NCI-H748 (cell line): Measurements from ENCODE around the gene NOTCH2NLA.
"Not testable (repeated sequence)": the region's sequence is repeated elsewhere in the genome, so short reads cannot be mapped to it uniquely, and the experiment has no call there.

ENCODE experiments used
- DNase-seq: peaks from one replicate; lab custom pipeline; 2025; ENCODE audit not compliant: unreplicated experiment; lab: John Stamatoyannopoulos, UW

NOTCH2NLA gene

DNA sequence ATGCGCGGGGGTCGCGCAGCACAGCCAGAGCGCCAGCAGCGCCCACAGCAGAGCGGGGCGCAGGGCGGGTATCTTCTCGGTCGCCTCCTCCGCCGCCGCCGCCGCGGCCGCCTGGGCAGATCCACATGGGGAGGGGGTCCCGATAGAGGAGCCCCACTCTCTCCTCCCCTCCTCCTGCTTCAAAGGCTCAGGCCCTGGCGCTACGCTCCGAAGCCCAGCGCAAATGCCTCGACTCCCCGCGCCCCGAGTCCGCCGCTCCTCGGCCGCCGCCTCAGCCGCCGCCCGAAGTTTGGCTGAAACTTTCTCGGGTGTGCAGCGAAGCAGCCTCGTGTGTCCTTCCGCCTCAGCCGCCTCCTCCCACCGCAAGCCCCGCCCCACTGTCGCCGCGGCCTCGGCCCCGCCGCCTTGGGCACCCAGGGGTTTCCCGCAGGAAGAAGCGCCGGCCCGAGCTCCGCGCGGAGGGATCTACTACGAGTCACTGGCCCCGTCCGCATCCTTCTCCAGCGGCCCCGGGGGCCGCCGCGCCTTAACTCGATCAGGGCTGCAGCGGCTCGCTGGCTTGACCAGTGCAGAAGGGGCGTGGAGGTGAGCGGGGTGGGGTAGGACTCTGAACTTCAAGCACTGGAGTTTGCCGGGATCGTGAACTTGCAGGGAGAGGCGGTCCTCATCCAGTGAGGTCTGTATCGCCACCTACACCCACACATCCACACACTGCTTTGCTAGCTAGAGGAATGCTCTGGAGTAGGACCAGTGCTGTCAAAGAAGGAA is at the start of gene NOTCH2NLA:
TSS of gene NOTCH2NLA (minus strand) at position 312 of the 768 bp plus-strand sequence. CDS start 39,684 bp downstream, outside the sequence.
- DNase-seq, result not testable (repeated sequence)

DNA sequence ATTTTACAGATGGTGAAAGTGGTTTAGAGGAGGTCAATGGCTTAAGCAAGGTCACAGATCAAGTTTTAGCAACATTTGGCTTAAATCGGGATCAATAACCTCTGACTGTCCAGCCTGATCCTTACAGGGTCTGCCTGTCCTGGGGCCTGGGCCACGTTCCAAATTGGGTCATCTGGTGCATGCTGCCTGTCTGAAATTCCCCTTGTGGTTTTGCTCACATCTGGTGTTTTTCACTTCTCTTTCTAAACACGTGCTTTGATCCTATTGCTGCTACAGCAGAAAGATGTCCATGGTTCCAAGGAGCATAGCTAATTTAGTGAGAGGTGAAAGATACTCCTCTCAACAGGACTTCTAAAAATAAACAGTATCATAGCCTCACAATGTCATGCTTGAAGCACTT is 49.5 kb upstream of the NOTCH2NLA start:
- DNase-seq, result not testable (repeated sequence)

DNA sequence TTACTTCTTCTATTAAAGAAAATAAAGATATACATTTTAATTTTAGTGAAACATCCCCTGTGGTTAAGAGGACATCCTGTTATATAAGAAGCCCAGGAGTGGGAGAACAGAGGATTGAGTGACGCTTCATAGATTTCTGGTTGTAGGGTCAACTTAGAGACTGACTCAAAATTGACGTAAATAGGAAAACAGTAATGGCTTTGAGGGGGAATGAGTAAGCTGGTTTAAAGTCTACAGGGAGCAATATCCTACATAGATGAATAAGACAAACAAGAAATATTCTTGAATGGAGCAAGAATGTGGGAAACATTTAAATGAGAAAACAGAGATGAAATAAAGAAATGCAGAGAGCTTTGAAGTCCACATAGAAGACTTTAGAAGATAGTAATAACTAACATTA is 48.3 kb upstream of the NOTCH2NLA start:
- DNase-seq, result not testable (repeated sequence)

DNA sequence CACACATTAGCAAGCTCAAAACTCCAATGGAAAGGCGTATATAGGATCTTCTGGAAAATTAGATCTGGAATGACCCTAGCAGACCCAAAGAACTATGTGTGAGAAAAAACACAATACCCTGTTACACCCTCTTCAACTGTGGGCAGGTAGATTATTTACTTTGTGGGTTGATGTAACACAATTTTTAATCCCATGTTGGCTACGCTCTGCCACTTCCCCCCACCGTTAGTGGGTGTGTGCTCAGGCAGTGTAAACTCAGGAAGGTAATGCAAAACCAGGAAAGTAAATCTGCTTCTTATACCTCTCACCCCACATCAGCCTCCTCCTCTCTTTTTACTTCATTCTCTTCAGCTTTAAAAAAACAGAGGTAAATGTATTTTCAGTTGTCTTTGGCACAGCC is 45.3 kb upstream of the NOTCH2NLA start:
- DNase-seq, result not testable (repeated sequence)

- DNase-seq, result not testable (repeated sequence)
Measured at GRCh38 chr1:146273194-146273593, 44.4 kb upstream of the NOTCH2NLA start.

- DNase-seq, result not testable (repeated sequence)
Measured at GRCh38 chr1:146272734-146273133, 43.9 kb upstream of the NOTCH2NLA start.

DNA sequence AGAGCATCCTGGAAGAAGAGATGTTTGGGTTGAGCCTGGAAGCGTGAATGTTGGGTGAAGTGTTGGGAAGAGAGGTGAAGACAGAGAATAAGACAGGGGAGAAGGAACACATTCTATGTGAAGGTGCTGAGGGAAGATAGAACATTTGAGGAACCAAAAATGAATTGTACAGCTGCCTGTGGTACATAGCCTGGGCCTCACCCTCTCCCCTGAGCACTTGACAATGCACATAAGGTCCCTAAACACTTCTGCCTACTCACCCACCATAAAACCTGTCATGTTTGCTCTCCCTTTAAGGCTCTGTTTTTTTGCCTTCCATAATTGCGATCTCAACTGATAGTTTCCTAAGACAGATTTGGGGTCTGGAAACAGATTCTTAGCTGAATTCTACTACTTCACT is 43.2 kb upstream of the NOTCH2NLA start:
- DNase-seq, result not testable (repeated sequence)

GRCh38 chr1:146270129-146270528 is 41.3 kb upstream of the NOTCH2NLA start:
- DNase-seq, result not testable (repeated sequence)

DNA sequence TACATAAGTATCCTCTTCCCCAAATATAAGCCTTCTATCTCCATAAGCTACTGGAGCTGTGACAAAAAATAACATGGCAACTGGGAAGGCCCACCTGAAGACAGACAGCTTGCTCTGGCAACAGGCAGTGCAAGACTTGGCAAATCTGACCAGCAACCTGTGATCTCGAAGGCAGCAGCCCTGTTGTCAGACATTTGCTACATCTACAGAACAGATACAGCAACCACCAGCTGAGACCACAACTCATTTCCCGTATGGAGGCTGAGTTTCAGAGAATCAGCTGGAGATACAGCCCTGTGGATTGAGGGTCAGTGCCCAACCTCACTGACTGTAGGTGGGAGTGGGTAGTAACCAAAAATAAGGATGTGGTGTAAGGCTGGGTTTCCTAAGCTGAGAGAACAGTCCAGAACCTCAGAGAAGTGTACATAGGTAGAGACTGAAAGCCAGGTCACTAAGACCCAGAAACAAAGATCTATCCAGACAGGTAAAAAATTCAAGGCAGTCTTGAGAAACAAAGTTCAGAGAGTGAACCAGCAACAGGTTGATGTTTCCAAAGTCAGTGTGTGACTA is 37.4 kb upstream of the NOTCH2NLA start:
- not testable (repeated sequence) for DNase-seq

DNA sequence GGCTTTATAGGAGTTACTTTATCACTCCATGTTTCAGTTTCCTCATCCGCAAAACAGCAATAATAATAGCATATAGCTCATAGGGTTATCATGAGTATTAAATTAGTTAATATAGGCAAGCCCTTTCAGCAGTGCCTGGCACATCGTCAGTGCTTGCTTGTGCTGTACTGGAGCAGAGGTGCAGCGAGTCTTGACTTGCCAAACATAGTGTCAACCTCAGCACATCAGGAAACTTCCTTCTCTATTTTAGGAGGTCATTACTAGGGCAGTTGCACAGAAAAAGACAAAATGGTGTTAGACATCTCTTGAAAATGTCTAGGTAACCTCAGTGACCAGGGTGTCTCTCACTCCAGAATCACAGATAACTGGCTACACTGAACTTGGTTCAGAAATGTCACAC is 35.9 kb upstream of the NOTCH2NLA start:
- not testable (repeated sequence) for DNase-seq

- not testable (repeated sequence) for DNase-seq
Measured at GRCh38 chr1:146260006-146260730, 31.3 kb upstream of the NOTCH2NLA start.

GRCh38 chr1:146257992-146258552 is 29.3 kb upstream of the NOTCH2NLA start:
- DNase-seq, result not testable (repeated sequence)

- not testable (repeated sequence) for DNase-seq
Measured at GRCh38 chr1:146254569-146255197, 25.9 kb upstream of the NOTCH2NLA start.

- DNase-seq, result not testable (repeated sequence)
Measured at GRCh38 chr1:146253249-146253855, 24.5 kb upstream of the NOTCH2NLA start.

DNA sequence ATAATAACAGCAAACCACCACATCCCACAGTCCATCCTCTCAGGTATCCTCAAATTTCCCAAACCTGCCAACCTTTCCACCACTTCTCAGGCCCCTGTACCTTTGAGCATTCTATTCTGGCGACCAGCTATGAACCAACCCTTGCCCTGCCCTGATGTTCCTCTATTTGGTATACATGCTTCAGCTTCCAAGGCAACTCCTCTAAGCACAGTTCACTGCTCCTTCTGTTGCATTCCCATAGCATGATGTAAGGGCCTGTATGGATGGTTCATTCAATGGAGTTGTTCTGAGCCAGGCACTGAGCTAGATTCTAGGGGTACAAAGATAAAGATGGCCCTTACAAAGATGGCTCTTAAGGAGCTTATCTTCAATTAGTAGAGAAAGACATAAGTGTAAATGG is 22.7 kb upstream of the NOTCH2NLA start:
- DNase-seq, result not testable (repeated sequence)

DNA sequence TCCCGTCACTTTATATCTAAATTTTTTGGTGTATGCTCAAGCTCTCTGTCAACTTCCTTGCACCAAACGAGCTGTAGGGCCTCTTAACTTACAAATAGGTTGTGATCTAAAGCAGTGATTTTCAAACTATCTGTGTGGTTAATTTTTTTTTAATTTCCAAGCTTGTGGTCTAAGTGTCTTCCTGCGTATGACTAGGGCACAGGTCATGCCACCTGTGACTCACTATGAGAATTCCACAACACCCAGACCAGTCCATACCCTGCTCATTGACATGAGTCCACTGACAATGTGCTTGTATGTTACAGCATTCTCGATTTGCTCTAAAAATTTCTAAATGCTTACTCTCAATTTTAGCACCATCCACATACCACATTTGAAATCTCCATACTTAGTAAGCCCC is 19.8 kb upstream of the NOTCH2NLA start:
- not testable (repeated sequence) for DNase-seq

- not testable (repeated sequence) for DNase-seq
Measured at GRCh38 chr1:146236626-146237025, 7.8 kb upstream of the NOTCH2NLA start.

DNA sequence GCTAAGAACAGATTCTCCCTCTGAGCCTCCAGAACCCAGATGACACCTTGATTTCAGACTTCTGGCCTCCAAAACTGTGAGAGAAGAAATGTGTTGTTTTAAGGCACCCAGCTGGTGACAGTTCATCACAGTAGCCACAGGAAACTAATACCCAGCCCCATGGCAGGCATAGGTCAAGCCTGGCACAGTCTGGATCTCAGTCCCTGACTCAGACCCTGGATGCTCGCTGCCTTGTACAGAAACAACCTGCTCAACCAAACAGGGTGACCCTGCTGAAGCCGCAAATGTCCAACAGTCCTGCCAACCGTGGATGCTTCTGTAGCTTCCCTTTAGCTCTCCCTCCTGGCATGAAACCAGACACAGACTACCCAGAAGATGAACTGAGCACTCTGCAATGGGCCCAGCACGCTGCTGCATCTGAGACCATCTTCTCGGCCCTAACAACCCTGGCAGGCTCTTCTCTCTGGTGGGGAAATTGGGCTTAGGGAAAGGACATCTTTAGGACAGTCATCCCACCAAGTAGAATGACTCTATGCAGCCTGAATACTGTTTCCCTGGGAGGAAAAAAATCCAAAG is 7.3 kb upstream of the NOTCH2NLA start:
- not testable (repeated sequence) for DNase-seq

DNA sequence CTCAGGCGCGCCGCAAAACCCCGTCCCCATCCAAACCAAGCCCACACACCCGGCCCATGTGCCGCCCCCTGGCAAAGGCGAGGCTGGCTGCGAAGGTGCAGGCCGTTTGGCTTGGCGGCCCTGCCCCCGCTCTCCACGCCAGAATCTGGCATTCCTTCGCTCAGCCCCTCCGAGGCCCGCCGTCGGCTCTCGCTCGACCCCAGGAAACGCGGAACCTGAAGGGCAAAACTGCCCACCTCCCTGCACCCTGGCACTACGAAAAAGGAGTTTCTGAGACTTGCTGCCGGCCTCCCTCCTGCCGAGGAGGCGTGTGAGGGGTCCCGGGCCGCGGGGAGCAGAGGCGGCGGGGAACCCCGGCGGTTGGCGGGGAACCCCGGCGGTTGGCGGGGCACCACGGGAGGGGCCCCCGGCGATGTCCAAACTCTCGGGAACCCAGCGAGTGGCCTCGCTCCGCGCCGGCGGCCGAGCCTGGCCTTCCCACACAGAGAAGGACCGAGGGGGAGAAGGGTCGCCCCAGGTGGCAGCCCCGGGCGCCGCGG is 608 bp downstream of the NOTCH2NLA start:
- DNase-seq, result not testable (repeated sequence)

DNA sequence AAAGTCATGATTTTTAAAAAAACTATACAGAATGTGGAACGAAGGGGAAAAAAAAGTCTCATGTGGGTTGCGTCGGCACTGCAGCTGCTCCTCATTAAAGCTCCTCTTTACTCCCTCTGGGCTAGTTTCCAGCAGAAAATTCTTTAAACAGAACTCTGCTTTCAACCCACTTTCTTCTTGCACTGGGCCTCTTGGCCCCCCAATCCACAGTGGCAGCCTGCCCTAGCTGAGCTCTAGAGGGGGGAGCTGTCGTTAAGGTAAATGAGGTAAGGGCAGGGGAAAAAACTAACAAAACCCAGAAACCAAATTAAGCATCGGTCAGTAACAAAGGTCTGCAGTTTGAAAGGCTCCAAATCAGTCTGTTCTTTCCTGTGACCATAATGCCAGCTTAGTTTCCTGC is 54.3 kb downstream of the NOTCH2NLA start:
- DNase-seq, result not testable (repeated sequence)
